Transverse colon (tissue), 4 donors: Measurements from ENCODE around the gene STAG1. TPM values are rescaled to one million over a fixed set of nuclear protein-coding genes. Genes with fewer than 3 reads are reported as not detected.
"Not testable (repeated sequence)": the region's sequence is repeated elsewhere in the genome, so short reads cannot be mapped to it uniquely, and the experiment has no call there.

ENCODE experiments used
- DNase-seq: peaks from one replicate; pipeline ENCODE4 v3.0.0-alpha.2; 2019
- H3K27ac ChIP-seq, 4 donors: fragments of 200-600 bp; sonication (generic); 2 replicates each; pipeline ENCODE4 v1.5.1; 2016 to 2018; ENCODE audit warnings: inconsistent platforms in 4 of 4
- H3K27me3 ChIP-seq: fragments of 200-600 bp; sonication (generic); 2 replicates; pipeline ENCODE4 v1.5.1; 2017; ENCODE audit warnings: inconsistent platforms
- H3K36me3 ChIP-seq, 4 donors: fragments of 200-600 bp; sonication (generic); 2 replicates each; pipeline ENCODE4 v1.5.1; 2017 to 2019; ENCODE audit warnings: inconsistent platforms in 4 of 4
- H3K4me1 ChIP-seq, 4 donors: fragments of 200-600 bp; sonication (generic); 2 replicates each; pipeline ENCODE4 v1.5.1; 2017 to 2020; ENCODE audit warnings: inconsistent platforms in 4 of 4
- H3K4me3 ChIP-seq, 4 donors: fragments of 200-600 bp; sonication (generic); 1 replicate in 1 of 4; 2 replicates in 3 of 4; pipeline versions ENCODE4 v1.5.1 to v1.6.1; 2017 to 2019; ENCODE audit warnings: inconsistent platforms in 4 of 4
- H3K9me3 ChIP-seq, 2 donors: fragments of 200-600 bp; sonication (generic); 2 replicates each; pipeline ENCODE4 v1.5.1; 2017 to 2019; ENCODE audit warnings: inconsistent platforms in 2 of 2
- CTCF ChIP-seq, 5 experiments: fragments of 200-600 bp in 3 of 5; fragments of 450-650 bp in 2 of 5; sonication (generic) in 3 of 5; IDR thresholded peaks; 1 replicate in 2 of 5; 2 replicates in 3 of 5; pipeline ENCODE4 v1.5.1; 2016 to 2017; ENCODE audit warnings: antibody characterized with exemption in 5 of 5, inconsistent platforms in 3 of 5, mild to moderate bottlenecking in 2 of 5, moderate library complexity in 1 of 5
- EP300 ChIP-seq: sonication (generic); formaldehyde crosslinking; IDR thresholded peaks from one replicate; pipeline ENCODE4 v1.6.1; 2017; ENCODE audit warnings: antibody characterized with exemption, low read depth
- POLR2A ChIP-seq: fragments of 450-650 bp; IDR thresholded peaks from one replicate; pipeline ENCODE4 v1.6.1; 2016; ENCODE audit warnings: antibody characterized with exemption, mild to moderate bottlenecking, moderate library complexity
- POLR2AphosphoS5 ChIP-seq, 3 donors: sonication (generic); formaldehyde crosslinking; IDR thresholded peaks; one replicate each; pipeline ENCODE4 v1.6.1; 2016; ENCODE audit warnings: antibody characterized with exemption in 3 of 3
- WGBS, 2 donors: methylation state at CpG; one replicate each; pipeline ENCODE4 v1.1.5; 2018; ENCODE audit warnings: low coverage in 1 of 2; 5-methylcytosine and 5-hydroxymethylcytosine counted together
- in situ Hi-C, 4 donors: fragments of 200-750 bp; cut with MboI; loops; one replicate each; pipeline versions ENCODE4 v1.15.0 to v1.15.1; 2017; ENCODE audit warnings: low sequenced_read_pairs in 3 of 4, low pct_ligation_motif_present in 1 of 4, low pct_unique_long_range_greater_than_20kb in 1 of 4
- intact Hi-C: fragments of 100-400 bp; cut with DNase I; formaldehyde crosslinking; loops from one replicate; pipeline ENCODE4 v1.15.1; 2023; ENCODE audit warnings: low total_unique reads
- total RNA-seq, 4 donors: library from RNA; depleted of rRNA; stranded (reverse); fragments of >200 nt; gene quantifications; one replicate each; pipeline ENCODE4 v1.1.0, GENCODE V29; 2016

Gene STAG1
- total RNA-seq, 4 donors from 2014 or later: 14.5 to 57.2 (median 42.2) TPM

- Histone ChIP-seq H3K9me3 (no peaks in the 10 kb centered on the region), H3K36me3 (peaks cover 0 to 16% (median 0%) of the 10 kb centered on the region in 4 donors), H3K27ac (no peak overlapping the region), H3K4me1 (no peaks in the 10 kb centered on the region), H3K27me3 (no peaks in the 10 kb centered on the region), H3K4me3 (no peak overlapping the region)
- intact Hi-C loops: no loop called here
- WGBS, 2 donors: 91 to 100% methylated on average over 1 of the region's 1 CpG
- in situ Hi-C loops: no loop called here
- TF ChIP-seq POLR2A: no peak
- TF ChIP-seq CTCF (IDR thresholded peaks at IDR 0.05): no peak
- no peak for TF ChIP-seq EP300
- no peak for TF ChIP-seq POLR2AphosphoS5 (IDR thresholded peaks at IDR 0.05)
- no peak for DNase-seq
Measured at GRCh38 chr3:136476280-136476679, 275.9 kb downstream of the STAG1 start.

- H3K27me3 ChIP-seq, intact Hi-C loops, DNase-seq, H3K27ac ChIP-seq, in situ Hi-C loops, H3K9me3 ChIP-seq, H3K4me1 ChIP-seq, H3K4me3 ChIP-seq: not testable (repeated sequence)
- WGBS, 2 donors: 98% methylated on average over 3 of the region's 3 CpGs; no CpG with 5 or more reads in 1 of the 2 donors
- H3K36me3 ChIP-seq: peaks cover 0 to 18% (median 0%) of the 10 kb centered on the region in 4 donors
Measured at GRCh38 chr3:136474876-136475275, 277.3 kb downstream of the STAG1 start.

GRCh38 chr3:136473716-136474326 is 278.4 kb downstream of the STAG1 start:
- H3K4me3 ChIP-seq: no peak overlapping the region

GRCh38 chr3:136465296-136465695 is 286.9 kb downstream of the STAG1 start:
- no peak for DNase-seq
- in situ Hi-C loops (no loop called here), intact Hi-C loops (no loop called here)
- H3K4me3 ChIP-seq: no peak overlapping the region
- H3K4me1 ChIP-seq: no peaks in the 10 kb centered on the region
- no peak overlapping the region for H3K27ac ChIP-seq
- H3K27me3 ChIP-seq: no peaks in the 10 kb centered on the region
- WGBS, 2 donors: 77 to 97% methylated on average over 4 to 5 of the region's 5 CpGs
- no peaks in the 10 kb centered on the region for H3K9me3 ChIP-seq
- no peak for TF ChIP-seq POLR2AphosphoS5 (IDR thresholded peaks at IDR 0.05)
- no peak for TF ChIP-seq EP300
- no peak for TF ChIP-seq CTCF (IDR thresholded peaks at IDR 0.05)
- TF ChIP-seq POLR2A: no peak
- peaks cover 0 to 16% (median 0%) of the 10 kb centered on the region in 4 donors for H3K36me3 ChIP-seq

More at GRCh38 chr3:136473716-136474326, 278.4 kb downstream of the STAG1 start:
- Histone ChIP-seq H3K4me1 (no peaks in the 10 kb centered on the region), H3K36me3 (peaks cover 0 to 18% (median 0%) of the 10 kb centered on the region in 4 donors), H3K27me3 (no peaks in the 10 kb centered on the region), H3K27ac (no peak overlapping the region), H3K9me3 (no peaks in the 10 kb centered on the region)
- intact Hi-C loops: no loop called here
- WGBS, 2 donors: 74 to 80% methylated on average over 3 of the region's 3 CpGs
- in situ Hi-C loops: no loop called here
- no peak for TF ChIP-seq CTCF (IDR thresholded peaks at IDR 0.05)
- no peak for TF ChIP-seq POLR2A
- no peak for TF ChIP-seq POLR2AphosphoS5 (IDR thresholded peaks at IDR 0.05)
- TF ChIP-seq EP300: no peak
- no peak for DNase-seq

- in situ Hi-C loops: no loop called here
- 83 to 87% methylated on average over 2 of the region's 2 CpGs for WGBS, 2 donors
- Histone ChIP-seq H3K27me3 (no peaks in the 10 kb centered on the region), H3K36me3 (peaks cover 0 to 18% (median 2%) of the 10 kb centered on the region in 4 donors), H3K9me3 (no peaks in the 10 kb centered on the region), H3K4me3 (no peak overlapping the region), H3K4me1 (no peaks in the 10 kb centered on the region), H3K27ac (no peak overlapping the region)
- TF ChIP-seq POLR2AphosphoS5 (IDR thresholded peaks at IDR 0.05) (no peak), POLR2A (no peak), CTCF (IDR thresholded peaks at IDR 0.05) (no peak), EP300 (no peak)
- DNase-seq: no peak
- intact Hi-C loops: no loop called here
Measured at GRCh38 chr3:136464502-136464901, 287.7 kb downstream of the STAG1 start.
